DMS79 (cell line): ENCODE results near the gene CAPN3.

Experiments
- DNase-seq: peaks from one replicate; lab custom pipeline; 2025; lab: John Stamatoyannopoulos, UW

The CAPN3 gene

DNA sequence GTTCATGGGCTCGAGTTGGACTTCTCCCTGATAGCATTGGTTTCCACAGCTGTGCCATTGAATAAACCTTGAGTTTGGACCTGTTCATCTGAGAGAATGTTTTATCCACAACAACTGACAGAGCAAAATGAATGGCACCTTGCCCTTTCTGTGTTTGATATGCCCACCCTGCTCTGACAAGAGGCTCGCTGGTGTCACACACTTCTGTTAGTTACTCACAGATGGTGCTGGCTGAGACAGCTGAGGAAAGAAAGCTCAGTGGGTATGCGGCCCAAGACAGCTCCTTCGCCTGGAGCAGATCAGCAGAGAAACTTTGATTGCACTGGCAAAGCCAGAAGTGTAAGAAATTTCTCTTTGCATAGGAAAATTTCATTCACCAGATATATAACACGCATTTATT is 2.5 kb upstream of the CAPN3 start:
- no peak for DNase-seq

DNA sequence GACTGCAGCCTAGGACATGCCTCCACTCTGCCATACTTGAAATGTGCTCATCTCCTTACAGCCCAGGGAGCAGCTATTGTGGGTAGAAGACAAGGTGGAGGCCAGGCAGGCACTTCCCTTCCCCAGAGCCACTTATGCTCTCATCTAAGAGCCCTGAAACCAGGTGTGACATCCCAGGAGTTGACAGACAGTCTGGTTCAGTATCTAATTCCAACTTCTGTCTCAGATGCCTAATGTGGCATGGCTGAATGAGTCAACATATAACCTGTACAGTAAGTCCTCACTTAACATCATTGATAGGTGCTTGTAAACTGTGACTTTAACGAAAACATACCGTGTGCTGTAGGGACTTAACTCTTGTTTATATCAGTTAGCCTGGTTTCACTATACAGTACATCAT is 1.2 kb upstream of the CAPN3 start:
- no peak for DNase-seq

DNA sequence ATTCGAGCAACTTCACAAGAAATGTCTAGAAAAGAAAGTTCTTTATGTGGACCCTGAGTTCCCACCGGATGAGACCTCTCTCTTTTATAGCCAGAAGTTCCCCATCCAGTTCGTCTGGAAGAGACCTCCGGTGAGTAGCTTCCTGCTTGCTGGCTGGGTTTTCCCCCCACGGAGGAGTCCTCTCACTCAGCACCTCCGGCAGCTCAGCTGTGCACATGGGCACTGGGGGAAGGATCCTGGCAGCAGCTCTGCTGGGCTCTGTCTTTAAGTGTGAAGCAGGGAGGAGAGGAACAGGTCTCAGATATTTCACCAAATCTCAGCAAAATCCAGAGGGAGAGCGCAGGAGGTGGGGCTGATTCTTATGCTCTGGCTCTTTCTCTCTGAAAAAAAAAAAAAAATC is 684 bp downstream of the CAPN3 start:
- no peak for DNase-seq

DNA sequence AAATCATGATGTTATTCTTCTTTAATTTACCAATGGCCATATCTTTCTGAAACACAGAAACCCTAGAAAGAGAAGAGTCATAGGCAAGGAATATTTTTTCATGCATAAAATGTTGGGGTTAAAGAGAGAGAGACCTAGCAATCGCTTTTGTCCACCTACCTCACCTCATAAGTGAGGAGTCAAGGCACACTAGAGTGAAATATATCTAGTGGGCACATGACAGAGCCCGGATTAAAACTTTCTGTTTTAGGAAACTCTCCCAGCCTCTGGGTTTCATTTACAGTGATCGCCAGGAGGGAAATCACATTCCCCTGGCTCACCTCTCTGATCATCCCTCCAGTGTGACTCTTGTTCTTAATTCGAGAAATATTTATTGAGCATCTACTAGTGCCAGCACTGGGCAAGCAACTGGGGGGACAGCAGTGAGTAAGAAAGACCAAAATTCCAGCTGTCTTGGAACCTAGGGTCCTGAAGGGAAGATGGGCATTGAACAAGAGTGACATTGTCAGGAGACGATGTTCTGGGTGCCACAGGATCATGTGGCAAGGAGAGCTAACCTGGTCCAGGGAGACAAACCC is 1.3 kb downstream of the CAPN3 start:
- no peak for DNase-seq

DNA sequence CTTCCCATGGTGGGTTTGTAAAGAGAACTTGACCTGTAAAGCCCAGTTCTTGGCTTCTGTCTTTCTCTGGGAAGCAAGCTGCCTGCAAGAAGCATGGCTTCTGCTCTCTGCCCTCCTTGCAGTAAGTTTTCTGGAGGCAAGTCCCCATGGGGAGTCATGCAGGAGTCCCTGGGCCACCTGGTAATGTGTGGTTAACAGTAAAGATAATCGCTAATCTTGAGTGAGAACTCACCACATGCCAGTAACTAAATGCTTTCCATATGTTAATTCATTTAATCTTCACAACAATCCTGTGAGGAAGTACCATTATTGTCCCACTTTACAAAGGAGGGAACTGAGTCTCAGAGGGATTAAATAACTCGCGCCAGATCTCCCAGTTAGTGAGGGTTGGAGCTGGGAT is 4.2 kb downstream of the CAPN3 start:
- DNase-seq: no peak

DNA sequence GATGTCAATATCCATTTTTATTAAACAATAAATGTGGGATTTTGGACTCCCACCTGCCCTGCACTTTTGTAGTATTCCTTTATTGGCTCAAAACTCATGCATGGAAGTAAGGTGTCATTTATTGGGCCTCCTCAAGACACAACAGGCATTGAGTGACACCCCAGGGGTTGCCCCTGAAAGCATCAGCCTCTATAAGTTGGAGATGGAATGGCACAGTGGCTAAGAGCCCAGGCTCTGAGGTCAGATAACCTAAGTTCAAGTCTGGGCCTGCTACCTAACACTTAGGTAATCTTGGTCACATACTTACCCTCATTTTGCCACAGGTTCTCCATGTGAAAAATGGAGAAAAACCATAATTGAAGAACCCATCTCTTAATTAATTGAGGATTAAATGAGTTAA is 4.6 kb downstream of the CAPN3 start:
- peak; percentile 89 for DNase-seq

DNA sequence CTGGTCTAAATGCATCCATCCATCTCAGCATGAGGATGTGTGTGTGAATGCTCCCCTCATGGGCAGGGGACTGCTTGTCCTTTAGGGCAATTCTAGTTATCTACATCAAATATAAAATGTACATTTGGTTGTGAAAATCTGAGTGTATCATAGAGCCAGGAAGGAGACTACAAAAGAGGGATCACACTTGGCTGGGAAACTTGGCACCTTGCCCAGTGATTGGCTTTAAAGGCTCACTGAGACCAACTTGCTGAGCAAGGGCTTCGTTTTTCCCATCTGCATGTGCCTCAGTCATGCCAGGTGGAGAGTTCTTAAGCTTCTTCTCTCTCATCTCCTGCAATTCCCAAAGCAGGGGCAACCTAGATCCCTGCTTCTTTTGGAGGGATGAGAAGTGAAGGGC is 5.2 kb downstream of the CAPN3 start:
- no peak for DNase-seq

DNA sequence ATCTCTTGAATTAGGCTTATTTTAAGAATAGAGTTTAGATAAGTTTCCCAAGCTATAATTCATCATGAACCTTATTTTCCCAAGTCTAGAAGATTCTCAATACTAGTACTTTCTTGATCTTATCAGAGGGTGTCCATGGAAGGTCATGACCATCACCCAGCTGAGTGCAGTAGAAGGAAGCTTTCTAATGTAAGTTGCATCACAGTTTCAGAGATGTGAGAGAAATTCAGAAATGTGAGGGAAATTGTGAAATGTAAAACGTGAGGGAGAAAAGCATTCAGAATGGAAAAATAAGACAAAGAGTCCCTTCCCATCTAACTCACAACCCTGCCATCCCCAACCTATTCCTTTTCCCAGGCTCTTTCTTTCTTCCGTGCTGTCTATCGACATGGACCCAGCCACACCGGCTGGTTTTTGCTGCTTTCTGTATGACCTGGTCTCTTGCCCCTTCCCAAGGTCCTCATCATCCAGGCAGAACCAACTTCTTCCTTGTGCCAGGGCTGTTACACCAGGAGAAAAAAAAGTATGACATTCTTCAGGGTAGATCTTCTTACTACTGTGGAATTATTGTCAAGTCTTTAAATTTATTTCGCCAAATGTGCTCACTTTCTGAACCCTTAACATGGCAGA is 6.7 kb downstream of the CAPN3 start:
- no peak for DNase-seq

DNA sequence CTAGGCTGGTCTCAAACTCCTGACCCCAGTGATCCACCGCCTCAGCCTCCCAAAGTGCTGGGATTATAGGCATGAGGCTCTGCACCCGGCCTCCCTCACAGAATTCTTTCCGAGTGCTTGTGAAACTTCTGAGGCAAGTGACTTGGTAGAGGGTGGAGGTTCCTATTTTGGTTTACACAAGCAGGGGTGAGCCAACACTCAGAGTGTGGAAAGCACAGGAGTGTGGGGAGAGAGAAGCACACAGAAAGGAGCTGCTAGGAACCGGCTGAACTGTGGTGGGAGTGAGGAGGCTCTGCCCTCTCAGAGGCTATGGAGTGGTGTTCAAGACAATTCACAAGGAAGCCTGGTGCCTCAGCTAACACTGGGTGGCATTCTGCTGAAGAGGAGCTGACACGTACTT is 7.7 kb downstream of the CAPN3 start:
- DNase-seq: no peak

DNA sequence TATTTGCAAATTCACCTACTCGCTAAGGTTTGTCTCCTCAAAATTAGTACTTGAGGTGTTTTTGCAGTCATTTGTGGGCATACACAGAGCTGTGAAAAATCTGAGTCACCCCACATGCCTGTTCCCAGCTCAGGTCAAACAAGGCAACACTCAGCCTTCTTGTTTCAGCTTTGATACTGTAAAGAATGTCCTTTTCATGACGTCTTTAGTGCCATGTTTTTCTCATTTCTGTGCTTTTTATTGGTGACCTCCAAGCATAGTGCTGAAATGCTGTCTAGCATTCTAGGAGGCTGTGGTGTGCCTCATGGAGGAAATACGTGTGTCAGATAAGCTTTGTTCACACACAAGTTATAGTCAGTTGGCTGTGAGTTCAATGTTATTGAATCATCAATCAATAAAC is 8.8 kb downstream of the CAPN3 start:
- DNase-seq: no peak

DNA sequence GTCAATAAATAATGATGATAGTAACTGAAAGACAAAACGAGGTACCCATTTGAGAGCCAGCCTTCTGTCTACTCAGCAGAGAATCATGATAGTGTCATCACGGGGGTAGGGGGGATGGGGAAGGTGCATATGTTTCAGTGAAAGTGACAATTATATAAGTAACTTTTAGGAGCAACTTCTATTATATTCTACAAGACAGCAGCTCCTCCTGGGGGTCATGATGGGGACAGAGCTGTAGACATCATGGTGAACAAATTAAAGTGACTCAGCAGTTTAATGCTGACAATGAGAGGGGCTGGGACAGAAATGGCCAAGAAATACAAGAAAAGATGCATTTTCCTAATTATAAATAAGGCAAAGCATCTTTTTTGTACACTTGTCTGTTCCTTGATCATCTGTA is 11.8 kb downstream of the CAPN3 start:
- DNase-seq: no peak

DNA sequence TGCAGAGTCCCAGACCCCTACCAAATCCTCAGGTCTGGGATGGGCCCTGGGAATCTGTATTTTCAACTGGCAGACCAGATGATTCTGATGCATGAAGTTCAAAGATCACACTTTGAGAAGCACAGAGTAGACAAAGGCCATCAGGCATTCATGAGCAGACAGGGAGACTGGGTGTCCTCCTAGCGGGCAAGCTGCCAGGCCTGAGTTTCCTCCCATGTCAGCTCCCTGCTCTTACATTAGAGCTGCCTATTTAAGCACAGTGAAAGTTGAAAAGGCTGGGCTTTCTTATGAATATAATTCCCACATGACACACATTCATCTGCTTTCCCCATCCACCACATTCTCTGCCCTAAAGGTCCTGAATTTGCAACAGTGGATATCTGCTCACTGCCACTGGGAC is 14.0 kb downstream of the CAPN3 start:
- DNase-seq: no peak

DNA sequence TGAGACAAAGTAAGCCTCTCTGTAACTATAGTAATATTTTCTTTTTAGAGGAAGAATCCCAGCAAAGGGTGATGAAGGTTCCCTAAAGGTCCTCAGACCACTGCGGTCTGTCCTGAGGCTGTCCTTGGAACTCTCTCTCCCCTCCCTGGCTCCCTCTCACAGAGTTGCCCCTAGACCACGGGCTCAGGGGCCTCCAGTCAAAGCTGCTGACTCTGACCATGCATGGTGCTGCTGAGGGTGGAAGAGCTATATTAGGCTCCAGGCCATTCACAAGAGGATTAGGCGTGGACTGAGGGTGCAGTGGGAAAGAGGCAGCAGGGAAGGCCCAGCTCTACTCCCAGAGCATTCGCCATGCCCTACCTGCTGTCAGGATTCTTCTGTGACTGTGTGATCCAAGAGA is 14.6 kb downstream of the CAPN3 start:
- DNase-seq: no peak

DNA sequence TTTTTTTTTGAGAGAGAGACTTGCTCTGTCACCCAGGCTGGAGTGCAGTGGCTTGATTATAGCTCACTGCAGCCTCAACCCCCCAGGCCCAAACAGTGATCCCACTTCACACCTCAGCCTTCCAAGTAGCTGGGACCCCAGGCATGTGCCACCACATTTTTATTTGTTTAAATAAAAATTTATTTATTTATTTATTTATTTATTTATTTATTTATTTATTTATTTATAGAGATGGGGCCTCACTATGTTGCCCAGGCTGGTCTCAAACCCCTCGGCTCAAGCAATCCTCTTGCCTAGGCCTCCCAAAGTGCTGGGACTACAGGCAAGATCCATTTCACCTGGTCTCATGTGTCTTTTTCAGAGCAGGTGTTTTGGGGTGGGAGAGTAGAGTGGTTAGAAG is 15.5 kb downstream of the CAPN3 start:
- no peak for DNase-seq

DNA sequence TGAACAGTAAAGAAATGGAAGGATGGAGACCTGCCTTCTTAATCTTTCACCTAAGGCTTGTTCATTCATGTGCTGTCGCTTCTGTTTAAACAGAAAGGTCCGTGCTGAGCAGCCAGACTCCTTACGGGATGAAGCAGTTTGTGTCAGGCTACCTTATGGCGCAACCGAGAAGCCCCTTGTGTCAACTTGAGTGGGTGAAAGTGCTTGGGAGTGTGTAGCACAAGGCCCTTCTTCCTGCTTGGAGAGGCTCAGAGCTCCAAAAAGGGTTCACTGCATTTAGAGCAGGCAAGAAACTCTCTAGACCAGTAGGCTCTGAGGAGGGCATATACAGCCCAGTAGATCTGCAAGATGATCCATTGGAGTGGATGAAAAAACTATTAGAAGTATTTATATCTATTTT is 16.0 kb downstream of the CAPN3 start:
- DNase-seq: peak; percentile 42

DNA sequence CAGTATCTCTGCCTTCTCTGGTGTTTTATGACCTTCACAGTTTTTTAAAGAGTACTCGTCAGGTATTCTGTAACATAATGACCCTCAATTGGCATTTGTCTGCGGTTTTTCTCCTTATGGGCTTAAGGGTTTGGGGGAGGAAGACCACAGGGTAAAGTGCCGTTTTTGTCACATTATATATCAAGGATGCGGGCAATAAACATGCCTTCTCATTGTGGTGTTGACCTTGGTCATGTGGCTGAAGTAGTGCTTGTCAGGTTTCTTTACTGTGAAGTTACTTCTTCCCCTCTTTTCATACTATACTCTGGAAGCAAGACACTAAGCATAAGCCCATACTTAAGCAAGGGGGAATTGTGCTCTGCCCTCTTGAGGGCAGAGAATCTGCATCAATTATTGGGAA is 16.6 kb downstream of the CAPN3 start:
- peak; percentile 10 for DNase-seq

DNA sequence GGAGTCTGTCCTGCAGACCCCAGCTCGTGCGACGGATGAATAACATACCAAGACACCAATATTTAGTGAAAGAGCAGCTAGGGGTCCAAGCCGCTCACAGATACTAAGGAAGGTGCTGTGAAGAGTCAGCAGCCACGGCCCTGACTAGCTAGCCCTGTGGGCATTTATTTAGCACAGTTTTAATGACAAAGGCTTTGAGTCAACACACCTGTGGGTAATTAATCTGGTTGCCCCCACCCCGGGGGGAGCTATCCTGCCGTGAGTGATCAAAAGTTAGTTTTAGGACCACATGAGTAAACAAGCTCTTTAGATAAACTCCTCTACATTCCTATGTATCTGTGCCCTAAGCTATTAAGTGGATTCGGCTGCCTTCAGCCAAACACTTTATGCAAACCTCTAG is 18.7 kb downstream of the CAPN3 start:
- no peak for DNase-seq

DNA sequence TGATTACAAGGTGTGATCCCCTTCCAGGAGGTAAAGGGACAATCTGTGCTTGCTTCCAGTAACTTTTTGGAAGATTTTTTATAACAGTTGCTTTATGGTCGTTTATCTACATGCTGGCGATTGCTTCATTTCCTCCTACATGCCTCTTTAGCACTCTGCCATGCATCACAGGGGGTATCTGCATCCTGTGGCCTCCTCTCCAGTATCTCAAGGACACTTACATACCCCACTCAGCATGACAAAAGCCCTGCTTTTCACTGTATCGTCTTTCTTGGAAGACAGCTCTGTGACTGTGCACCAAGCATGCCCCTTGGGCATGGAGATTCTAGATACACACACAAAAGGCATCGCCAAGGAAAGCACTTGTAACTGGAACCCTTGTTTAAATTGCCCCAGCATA is 25.3 kb downstream of the CAPN3 start:
- peak; percentile 59 for DNase-seq

DNA sequence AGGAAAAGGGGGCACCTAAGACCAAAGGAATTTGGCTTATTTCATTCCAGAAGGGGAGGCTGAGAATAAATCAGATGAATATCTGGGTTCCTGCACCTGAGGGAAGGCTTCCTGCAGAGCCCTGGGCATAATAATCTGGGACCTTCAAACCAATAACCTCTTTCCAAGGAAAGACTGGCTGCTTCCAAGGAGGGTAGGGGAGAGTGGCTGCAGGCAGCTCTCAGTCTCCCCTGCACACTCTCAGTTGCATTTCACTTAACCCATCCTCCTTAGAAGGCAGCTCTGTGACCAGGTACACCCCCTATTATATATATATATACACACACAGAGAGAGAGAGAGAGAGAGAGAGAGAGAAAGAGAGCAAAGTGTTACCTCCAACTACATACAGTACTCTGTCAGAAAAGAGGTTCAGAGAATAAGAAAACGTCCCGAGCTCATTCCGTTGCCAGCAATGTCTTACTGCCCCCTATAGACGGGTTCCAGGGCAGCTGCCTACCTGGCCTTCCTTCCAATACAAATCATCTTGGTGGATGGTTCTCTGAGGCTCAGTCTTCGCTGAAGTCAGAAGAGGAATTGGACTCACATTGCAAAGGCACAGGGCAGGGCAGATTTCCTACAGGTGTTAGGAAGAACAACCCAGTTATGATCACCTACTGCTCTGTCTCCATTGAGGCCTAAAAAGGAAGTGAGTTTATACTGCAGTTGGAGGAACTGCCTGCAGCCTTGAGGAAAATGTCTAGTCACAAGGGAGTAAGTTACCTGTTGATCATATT is 26.1 kb downstream of the CAPN3 start:
- peak; percentile 1 for DNase-seq

DNA sequence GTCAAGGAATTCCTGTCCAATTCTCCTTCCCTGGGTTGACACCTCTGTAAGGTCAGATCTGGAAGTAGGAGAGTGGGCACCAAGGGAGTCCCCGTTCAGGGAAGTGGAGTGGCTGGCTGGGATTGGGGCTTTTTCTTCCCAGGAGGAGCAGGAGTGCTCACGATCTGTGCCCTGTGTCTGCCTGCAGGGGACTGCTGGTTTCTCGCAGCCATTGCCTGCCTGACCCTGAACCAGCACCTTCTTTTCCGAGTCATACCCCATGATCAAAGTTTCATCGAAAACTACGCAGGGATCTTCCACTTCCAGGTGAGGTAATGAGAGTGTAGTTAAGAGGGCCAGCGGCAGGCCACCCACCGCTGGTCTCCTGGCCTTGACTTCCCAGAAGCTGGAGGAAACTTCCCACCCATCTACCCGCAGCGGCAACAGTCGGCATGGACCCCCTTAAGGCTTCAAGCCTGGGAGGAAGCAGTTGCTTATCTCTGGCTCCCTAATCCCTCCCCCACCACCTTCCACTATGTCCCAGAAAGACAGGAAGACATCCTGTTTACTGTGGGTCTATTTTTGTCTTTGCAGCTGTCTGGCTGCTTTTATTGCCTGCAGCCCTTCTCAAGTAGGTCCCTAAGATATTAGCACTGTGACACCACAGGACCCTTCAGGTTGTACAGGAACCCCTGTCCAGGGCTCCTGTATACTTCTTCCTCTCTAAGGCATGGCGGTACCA is 26.8 kb downstream of the CAPN3 start:
- DNase-seq: no peak

DNA sequence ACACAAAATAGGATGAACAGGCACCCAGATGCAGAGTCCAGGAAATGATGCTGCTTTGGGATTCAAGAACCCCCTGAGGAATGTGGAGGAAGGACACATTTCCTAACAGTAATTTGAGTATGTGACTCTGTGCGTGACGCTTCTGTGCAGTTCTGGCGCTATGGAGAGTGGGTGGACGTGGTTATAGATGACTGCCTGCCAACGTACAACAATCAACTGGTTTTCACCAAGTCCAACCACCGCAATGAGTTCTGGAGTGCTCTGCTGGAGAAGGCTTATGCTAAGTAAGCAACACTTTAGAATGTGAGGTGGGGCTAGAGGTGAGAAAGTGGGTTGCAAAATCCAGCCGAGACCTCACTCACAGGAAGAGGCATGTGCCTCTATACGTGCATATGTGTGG is 28.3 kb downstream of the CAPN3 start:
- DNase-seq: no peak

DNA sequence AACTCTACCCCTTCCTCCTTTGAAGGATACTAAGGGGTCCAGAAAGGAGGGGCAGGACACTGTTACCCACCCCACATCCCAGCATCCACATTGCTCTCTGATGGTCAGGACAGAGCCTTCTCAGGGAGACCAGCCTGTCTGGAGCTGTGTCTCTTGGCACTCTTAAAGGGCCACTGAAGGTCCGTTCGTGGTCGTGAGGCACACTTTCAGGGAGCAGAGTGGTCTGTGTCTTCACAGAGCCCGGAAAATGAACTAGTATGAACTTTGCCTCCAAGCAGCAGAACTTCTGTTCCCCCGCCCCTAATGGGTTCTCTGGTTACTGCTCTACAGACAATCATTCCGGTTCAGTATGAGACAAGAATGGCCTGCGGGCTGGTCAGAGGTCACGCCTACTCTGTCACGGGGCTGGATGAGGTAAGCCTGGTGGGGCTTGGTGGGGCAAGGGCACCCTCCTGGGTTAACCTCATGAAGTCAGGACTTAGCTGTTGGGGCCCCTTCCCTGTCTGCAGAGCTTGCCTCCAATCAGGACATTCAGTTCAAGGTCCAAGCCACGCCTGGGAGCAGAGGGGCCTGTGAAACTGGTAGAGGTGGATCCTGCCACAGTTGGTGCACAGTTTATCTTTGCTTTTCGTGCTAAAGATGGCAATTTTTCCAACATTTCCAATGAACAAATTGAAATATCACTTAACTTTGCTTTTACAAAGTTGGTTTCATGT is 33.2 kb downstream of the CAPN3 start:
- no peak for DNase-seq
